Retinal pigment epithelial cell (primary cell): Measurements from ENCODE around the gene ZNF343.
A peak's percentile ranks its signal among the peaks of the same experiment; 100 is the strongest.
"Not testable (repeated sequence)": the region's sequence is repeated elsewhere in the genome, so short reads cannot be mapped to it uniquely, and the experiment has no call there.

Experiments used
- DNase-seq: peaks from one replicate; pipeline ENCODE4 v3.0.0-alpha.2; 2010; ENCODE audit warnings: low read depth
- H3K4me3 ChIP-seq: 2 replicates; pipeline ENCODE4 v1.5.1; 2011; ENCODE audit warnings: mild to moderate bottlenecking, low read length, control low read depth, moderate library complexity
- CTCF ChIP-seq: conservative IDR thresholded peaks from 2 replicates; pipeline ENCODE4 v1.5.1; 2011; ENCODE audit warnings: low read depth, low read length, control low read depth, inconsistent platforms

The ZNF343 gene

GRCh38 chr20:2509468-2509781 lies 710 bp upstream of the ZNF343 start:
- H3K4me3 ChIP-seq = peak overlapping the region; percentile 92
- DNase-seq = no peak
- no peak for TF ChIP-seq CTCF

DNA sequence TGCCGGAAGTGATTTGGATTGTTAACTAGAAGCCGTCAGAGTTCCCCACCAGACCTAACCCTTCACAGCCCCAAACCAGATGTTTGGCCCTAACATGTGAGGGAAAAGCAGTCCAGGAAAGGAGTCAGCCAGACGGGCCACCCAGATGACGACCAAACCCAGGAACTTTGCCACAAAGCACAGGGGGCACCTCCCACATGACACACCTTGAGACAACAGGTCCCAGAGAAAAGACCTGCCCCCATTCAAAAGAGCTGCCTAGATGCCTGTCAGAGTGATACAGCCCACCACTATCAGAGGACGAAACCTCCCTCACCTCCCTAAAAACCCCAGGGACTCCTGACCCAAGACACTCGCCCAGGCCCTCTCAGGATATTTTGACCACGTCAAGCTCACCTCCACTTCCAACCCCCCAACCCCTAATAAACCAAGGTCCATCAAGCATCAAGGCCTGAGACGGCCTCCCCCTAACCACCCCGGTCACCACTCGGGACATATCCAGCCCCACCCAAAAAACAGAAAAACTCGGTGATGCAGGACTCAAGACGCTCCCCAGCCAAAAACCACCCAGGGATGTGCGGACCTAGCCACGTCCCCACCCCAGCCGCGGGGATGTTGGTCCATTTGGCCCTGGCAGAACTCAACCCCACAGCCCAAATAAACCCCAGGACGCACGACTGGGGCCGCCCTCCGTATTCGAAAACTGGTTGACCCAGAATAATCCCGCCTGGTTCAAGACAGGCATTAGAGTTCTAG lies 662 bp downstream of the ZNF343 start:
- peak overlapping the region; percentile 92 for H3K4me3 ChIP-seq
- no peak for TF ChIP-seq CTCF

GRCh38 chr20:2507464-2507863 lies 1.3 kb downstream of the ZNF343 start:
- no peak for TF ChIP-seq CTCF
- peak overlapping the region; percentile 92 for H3K4me3 ChIP-seq
- DNase-seq = no peak

More for the DNA sequence above, 662 bp downstream of the ZNF343 start:
- no peak for DNase-seq

- not testable (repeated sequence) for DNase-seq
Observed at GRCh38 chr20:2506426-2506825, 2.3 kb downstream of the ZNF343 start.

GRCh38 chr20:2504803-2505202 lies 3.9 kb downstream of the ZNF343 start:
- not testable (repeated sequence) for DNase-seq, H3K4me3 ChIP-seq

More at GRCh38 chr20:2506426-2506825, 2.3 kb downstream of the ZNF343 start:
- not testable (repeated sequence) for H3K4me3 ChIP-seq

- not testable (repeated sequence) for DNase-seq, H3K4me3 ChIP-seq
Observed at GRCh38 chr20:2502808-2503384, 5.8 kb downstream of the ZNF343 start.

GRCh38 chr20:2485661-2486060 lies 23.1 kb downstream of the ZNF343 start:
- TF ChIP-seq CTCF = no peak
- no peak for DNase-seq
- H3K4me3 ChIP-seq = no peak overlapping the region

GRCh38 chr20:2485080-2485479 lies 23.6 kb downstream of the ZNF343 start:
- DNase-seq = no peak
- TF ChIP-seq CTCF = no peak
- H3K4me3 ChIP-seq = no peak overlapping the region

DNA sequence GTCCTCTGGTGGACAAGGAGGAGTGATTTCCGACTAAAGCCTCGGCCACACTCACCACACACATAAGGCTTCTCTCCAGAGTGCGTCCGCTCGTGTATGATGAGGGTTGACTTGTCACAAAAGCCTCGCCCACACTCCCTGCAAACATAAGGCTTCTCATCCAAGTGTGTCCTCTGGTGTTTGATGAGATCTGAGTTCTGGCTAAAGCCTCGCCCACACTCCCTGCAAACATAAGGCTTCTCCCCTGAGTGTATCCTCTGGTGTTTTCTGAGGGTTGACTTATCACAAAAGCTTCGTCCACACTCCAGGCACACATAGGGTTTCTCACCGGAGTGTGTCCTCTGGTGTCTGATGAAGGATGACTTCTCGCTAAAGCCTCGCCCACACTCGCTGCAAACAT lies 25.2 kb downstream of the ZNF343 start:
- no peak overlapping the region for H3K4me3 ChIP-seq
- TF ChIP-seq CTCF = no peak
- DNase-seq = no peak
